HepG2 (cell line): ENCODE measurements around the gene STRBP. TPM values are rescaled to one million over a fixed set of nuclear protein-coding genes. Genes with fewer than 3 reads are reported as not detected.
"Not testable (repeated sequence)": the region's sequence is repeated elsewhere in the genome, so short reads cannot be mapped to it uniquely, and the experiment has no call there.

Source experiments
- ATAC-seq: fragments of 200-7000 bp; cut with Tn5 transposase; 3 replicates; pipeline ENCODE4 v1.9.1; 2020; ENCODE audit warnings: mild to moderate bottlenecking, moderate library complexity
- BruUV-seq: library from RNA; stranded (reverse); fragments of 400-500 nt; replicated peaks from 2 replicates; lab custom pipeline; 2021; lab: Mats Ljungman, UMichigan
- CTCF ChIA-PET: fragments of 300-600 bp; formaldehyde crosslinking; extraction: SDS; loops from one replicate; lab custom pipeline; 2021; ENCODE audit warnings: low total read pairs, inconsistent platforms, low intra/inter-chr PET ratio; lab: Yijun Ruan, JAX
- POLR2A ChIA-PET: fragments of 350-600 bp; sonication (Branson Sonifier 250); formaldehyde crosslinking; loops from one replicate; lab custom pipeline; 2020; ENCODE audit warnings: antibody characterized with exemption, inconsistent platforms; lab: Yijun Ruan, JAX
- DNase-seq: peaks from one replicate; pipeline ENCODE4 v3.0.0-alpha.2; 2015; ENCODE audit warnings: low spot score
- FAIRE-seq: peaks from 3 replicates; lab custom pipeline; 2011; peaks lifted over from hg19 to GRCh38; lab: Jason Lieb, UNC
- H2AFZ ChIP-seq: one replicate; pipeline ENCODE4 v1.6.1; 2011; ENCODE audit warnings: low read length, inconsistent platforms
- H3K27ac ChIP-seq: fragments of 300-600 bp; 3 replicates; pipeline ENCODE4 v1.8.0; 2011; ENCODE audit warnings: mixed run types, mild to moderate bottlenecking, mixed read lengths, low read length, inconsistent platforms; ENCODE audit not compliant: insufficient read depth; ENCODE audit errors: extremely low read length
- H3K27me3 ChIP-seq, 2 experiments: fragments of 200-600 bp in 1 of 2; 2 replicates in 1 of 2; 3 replicates in 1 of 2; pipeline versions ENCODE4 v1.6.0 to v1.8.0; 2011; ENCODE audit warnings: low read length in 2 of 2, mild to moderate bottlenecking in 2 of 2, moderate library complexity in 2 of 2, inconsistent platforms in 1 of 2; ENCODE audit not compliant: insufficient read depth in 2 of 2, control insufficient read depth in 1 of 2
- H3K36me3 ChIP-seq, 2 experiments: fragments of 200-600 bp in 1 of 2; replicated peaks in 1 of 2; 2 replicates in 1 of 2; 3 replicates in 1 of 2; pipeline versions ENCODE4 v1.5.1 to v1.8.0; 2011; ENCODE audit warnings: low read length in 2 of 2, inconsistent platforms in 1 of 2; ENCODE audit not compliant: insufficient read depth in 2 of 2, control insufficient read depth in 1 of 2
- H3K4me1 ChIP-seq: 2 replicates; pipeline ENCODE4 v1.5.1; 2012; ENCODE audit warnings: low read length, inconsistent platforms; ENCODE audit not compliant: insufficient read depth
- H3K4me2 ChIP-seq: 2 replicates; pipeline ENCODE4 v1.6.0; 2011; ENCODE audit warnings: low read depth, low read length, inconsistent platforms
- H3K4me3 ChIP-seq, 3 experiments: fragments of 200-600 bp in 1 of 3; sonication (generic), shearing (Covaris generic) in 1 of 3; replicated peaks in 1 of 3; 2 replicates each; pipeline ENCODE4 v1.5.1; 2011 to 2016; ENCODE audit warnings: low read length in 3 of 3, inconsistent platforms in 2 of 3, low read depth in 2 of 3, mild to moderate bottlenecking in 2 of 3, control low read depth in 1 of 3, mixed read lengths in 1 of 3; ENCODE audit not compliant: insufficient read depth in 1 of 3
- H3K79me2 ChIP-seq: one replicate; pipeline ENCODE4 v1.6.1; 2011; ENCODE audit warnings: low read length, inconsistent platforms; ENCODE audit not compliant: insufficient read depth
- H3K9ac ChIP-seq: 2 replicates; pipeline ENCODE4 v1.6.0; 2011; ENCODE audit warnings: mild to moderate bottlenecking, low read depth, low read length, inconsistent platforms; ENCODE audit not compliant: insufficient read depth
- H3K9me3 ChIP-seq: 2 replicates; pipeline ENCODE4 v1.5.1; 2012; ENCODE audit warnings: mild to moderate bottlenecking, low read length
- H4K20me1 ChIP-seq: 2 replicates; pipeline ENCODE4 v1.6.0; 2011; ENCODE audit warnings: inconsistent platforms, mild to moderate bottlenecking, low read length, moderate library complexity; ENCODE audit not compliant: insufficient read depth
- HINFP ChIP-seq: sonication (generic); formaldehyde crosslinking; IDR thresholded peaks from 2 replicates; pipeline ENCODE4 v1.4.0; 2020; ENCODE audit warnings: low read depth, mild to moderate bottlenecking, missing genetic modification reagents
- HIVEP1 ChIP-seq: sonication (generic); formaldehyde crosslinking; IDR thresholded peaks from 2 replicates; pipeline ENCODE4 v1.4.0; 2020; ENCODE audit warnings: mild to moderate bottlenecking, missing genetic modification reagents
- JUND ChIP-seq: sonication (generic); formaldehyde crosslinking; IDR thresholded peaks from 2 replicates; pipeline ENCODE4 v1.8.0; 2022; ENCODE audit warnings: mild to moderate bottlenecking, missing genetic modification reagents
- RNF2 ChIP-seq: fragments of 450-650 bp; conservative IDR thresholded peaks from 2 replicates; pipeline ENCODE4 v1.6.1; 2016; ENCODE audit warnings: low read depth
- SP2 ChIP-seq: sonication (generic); formaldehyde crosslinking; IDR thresholded peaks from 2 replicates; pipeline ENCODE4 v1.5.1; 2020; ENCODE audit warnings: mild to moderate bottlenecking, missing genetic modification reagents
- ZBTB20 ChIP-seq: sonication (generic); formaldehyde crosslinking; IDR thresholded peaks from 2 replicates; pipeline ENCODE4 v1.8.1; 2023; ENCODE audit warnings: missing genetic modification reagents, low read depth, mild to moderate bottlenecking, borderline replicate concordance
- ZBTB7A ChIP-seq: sonication (generic); formaldehyde crosslinking; IDR thresholded peaks from 2 replicates; pipeline ENCODE4 v1.8.0; 2022; ENCODE audit warnings: mild to moderate bottlenecking, missing genetic modification reagents
- ZFYVE20 ChIP-seq: sonication (generic); formaldehyde crosslinking; IDR thresholded peaks from 2 replicates; pipeline ENCODE4 v1.8.0; 2023; ENCODE audit warnings: low read depth, mild to moderate bottlenecking, moderate library complexity, missing genetic modification reagents, borderline replicate concordance
- ZNF121 ChIP-seq: sonication (generic); formaldehyde crosslinking; IDR thresholded peaks from 2 replicates; pipeline ENCODE4 v1.5.0; 2020; ENCODE audit warnings: mild to moderate bottlenecking, missing genetic modification reagents
- ZNF569 ChIP-seq: sonication (generic); formaldehyde crosslinking; IDR thresholded peaks from 2 replicates; pipeline ENCODE4 v1.5.0; 2020; ENCODE audit warnings: mild to moderate bottlenecking, missing genetic modification reagents, moderate library complexity, borderline replicate concordance
- WGBS: methylation state at CpG from one replicate; pipeline ENCODE4 v1.1.6; 2017; ENCODE audit warnings: low lambda C conversion rate; 5-methylcytosine and 5-hydroxymethylcytosine counted together
- in situ Hi-C: cut with HindIII; loops from 2 replicates; pipeline ENCODE4 v1.10.0; 2017; ENCODE audit warnings: low pct_unique_long_range_greater_than_20kb; ENCODE audit not compliant: extremely low pct_ligation_motif_present
- intact Hi-C: fragments of 100-400 bp; cut with micrococcal nuclease; formaldehyde crosslinking; loops from one replicate; pipeline ENCODE4 v1.10.0; 2022; ENCODE audit not compliant: unreplicated experiment
- polyA plus RNA-seq, 8 experiments: library from polyadenylated mRNA; depleted of rRNA in 3 of 8; stranded (reverse) in 7 of 8; unstranded in 1 of 8; fragments of >200 nt; fragmentation: Illumina TruSeq in 4 of 8; extraction: Trizol in 4 of 8; gene quantifications; 2 replicates each; pipeline versions ENCODE4 v1.2.1 to v1.2.3, GENCODE V29; 2011 to 2016; ENCODE audit warnings: low read depth in 4 of 8, missing spikeins in 1 of 8, mixed read lengths in 1 of 8; ENCODE audit not compliant: insufficient read depth in 1 of 8
- total RNA-seq, 5 experiments: library from RNA; depleted of rRNA; stranded (reverse); fragments of >200 nt; fragmentation: Illumina TruSeq; extraction: Trizol; gene quantifications; 2 replicates each; pipeline ENCODE4 v1.2.3, GENCODE V29; 2016; ENCODE audit warnings: low read depth in 1 of 5
- TF ChIP-seq, protein P1 (sequence below): sonication (generic); formaldehyde crosslinking; IDR thresholded peaks from 2 replicates; pipeline ENCODE4 v1.4.0; 2020; ENCODE audit warnings: missing genetic modification reagents, borderline replicate concordance
- TF ChIP-seq, protein P2 (sequence below): IDR thresholded peaks from 2 replicates; pipeline ENCODE4 v1.6.1; 2016; ENCODE audit warnings: low read depth, control low read depth

Gene STRBP
- total and polyA plus RNA-seq, 2 of the 13 experiments (the other 11 are each of a cell fraction or from before 2014, with no cell fraction given): 14.5 to 38.5 TPM

DNA sequence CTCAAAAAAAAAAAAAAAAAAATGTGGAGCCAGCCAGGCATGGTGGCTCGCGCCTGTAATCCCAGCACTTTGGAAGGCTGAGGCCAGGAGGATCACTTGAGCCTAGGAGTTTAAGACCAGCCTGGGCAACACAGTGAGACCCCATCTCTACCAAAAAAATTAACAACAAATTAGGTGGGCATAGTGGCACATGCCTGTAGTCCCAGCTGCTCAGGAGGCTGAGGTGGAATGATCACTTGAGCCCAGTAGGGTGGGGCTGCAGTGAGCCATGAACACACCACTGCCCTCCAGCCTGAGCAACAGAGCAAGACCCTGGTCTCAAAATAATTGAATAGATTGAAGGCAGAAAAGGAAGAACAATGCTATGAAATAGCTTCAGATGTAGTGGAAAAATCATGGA, 82.4 kb downstream of the STRBP start:
- H2AFZ ChIP-seq, DNase-seq, POLR2A ChIA-PET, ATAC-seq, in situ Hi-C loops, H3K4me1 ChIP-seq, FAIRE-seq, H3K4me2 ChIP-seq, intact Hi-C loops, H3K27ac ChIP-seq, H3K36me3 ChIP-seq, H3K9me3 ChIP-seq, CTCF ChIA-PET, H3K79me2 ChIP-seq, H3K27me3 ChIP-seq, H4K20me1 ChIP-seq, H3K4me3 ChIP-seq, H3K9ac ChIP-seq, BruUV-seq: not testable (repeated sequence)
- peak; percentile 55; the same call in 1 of the 2 replicates for TF ChIP-seq ZNF121 (CRISPR knock-in tag)
- WGBS: 100% methylated on average over 2 of the region's 2 CpGs

GRCh38 chr9:123176949-123177348, 91.4 kb downstream of the STRBP start:
- no TSS peak for BruUV-seq
- H3K4me2 ChIP-seq: no peak overlapping the region
- CTCF ChIA-PET: no interaction called here
- POLR2A ChIA-PET: no interaction called here
- H3K4me1 ChIP-seq: no peaks in the 10 kb centered on the region
- no peak for ATAC-seq
- H3K27ac ChIP-seq: no peak overlapping the region
- intact Hi-C loops: no loop called here
- no peak overlapping the region for H3K4me3 ChIP-seq
- 95% methylated on average over 2 of the region's 2 CpGs for WGBS
- in situ Hi-C loops: no loop called here
- FAIRE-seq: no peak
- peaks cover 2 to 18% of the 10 kb centered on the region in 2 experiments; a peak in 3 of 5 replicates for H3K36me3 ChIP-seq
- H3K79me2 ChIP-seq: no peaks in the 10 kb centered on the region
- no peaks in the 10 kb centered on the region for H3K27me3 ChIP-seq
- no peak overlapping the region for H3K9ac ChIP-seq
- no peaks in the 10 kb centered on the region for H4K20me1 ChIP-seq
- no peaks in the 10 kb centered on the region for H3K9me3 ChIP-seq
- no peak overlapping the region for H2AFZ ChIP-seq
- no peak for DNase-seq
- TF ChIP-seq SP2 (CRISPR knock-in tag): no peak
- no peak for TF ChIP-seq HIVEP1
- TF ChIP-seq ZNF569 (CRISPR knock-in tag): no peak
- no peak for TF ChIP-seq JUND
- no peak for TF ChIP-seq ZBTB20 (CRISPR knock-in tag)
- no peak for TF ChIP-seq RNF2
- TF ChIP-seq, protein P1, sequence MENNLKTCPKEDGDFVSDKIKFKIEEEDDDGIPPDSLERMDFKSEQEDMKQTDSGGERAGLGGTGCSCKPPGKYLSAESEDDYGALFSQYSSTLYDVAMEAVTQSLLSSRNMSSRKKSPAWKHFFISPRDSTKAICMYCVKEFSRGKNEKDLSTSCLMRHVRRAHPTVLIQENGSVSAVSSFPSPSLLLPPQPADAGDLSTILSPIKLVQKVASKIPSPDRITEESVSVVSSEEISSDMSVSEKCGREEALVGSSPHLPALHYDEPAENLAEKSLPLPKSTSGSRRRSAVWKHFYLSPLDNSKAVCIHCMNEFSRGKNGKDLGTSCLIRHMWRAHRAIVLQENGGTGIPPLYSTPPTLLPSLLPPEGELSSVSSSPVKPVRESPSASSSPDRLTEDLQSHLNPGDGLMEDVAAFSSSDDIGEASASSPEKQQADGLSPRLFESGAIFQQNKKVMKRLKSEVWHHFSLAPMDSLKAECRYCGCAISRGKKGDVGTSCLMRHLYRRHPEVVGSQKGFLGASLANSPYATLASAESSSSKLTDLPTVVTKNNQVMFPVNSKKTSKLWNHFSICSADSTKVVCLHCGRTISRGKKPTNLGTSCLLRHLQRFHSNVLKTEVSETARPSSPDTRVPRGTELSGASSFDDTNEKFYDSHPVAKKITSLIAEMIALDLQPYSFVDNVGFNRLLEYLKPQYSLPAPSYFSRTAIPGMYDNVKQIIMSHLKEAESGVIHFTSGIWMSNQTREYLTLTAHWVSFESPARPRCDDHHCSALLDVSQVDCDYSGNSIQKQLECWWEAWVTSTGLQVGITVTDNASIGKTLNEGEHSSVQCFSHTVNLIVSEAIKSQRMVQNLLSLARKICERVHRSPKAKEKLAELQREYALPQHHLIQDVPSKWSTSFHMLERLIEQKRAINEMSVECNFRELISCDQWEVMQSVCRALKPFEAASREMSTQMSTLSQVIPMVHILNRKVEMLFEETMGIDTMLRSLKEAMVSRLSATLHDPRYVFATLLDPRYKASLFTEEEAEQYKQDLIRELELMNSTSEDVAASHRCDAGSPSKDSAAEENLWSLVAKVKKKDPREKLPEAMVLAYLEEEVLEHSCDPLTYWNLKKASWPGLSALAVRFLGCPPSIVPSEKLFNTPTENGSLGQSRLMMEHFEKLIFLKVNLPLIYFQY (CRISPR knock-in tag): no peak
- no peak for TF ChIP-seq ZBTB7A (CRISPR knock-in tag)
- TF ChIP-seq, protein P2, sequence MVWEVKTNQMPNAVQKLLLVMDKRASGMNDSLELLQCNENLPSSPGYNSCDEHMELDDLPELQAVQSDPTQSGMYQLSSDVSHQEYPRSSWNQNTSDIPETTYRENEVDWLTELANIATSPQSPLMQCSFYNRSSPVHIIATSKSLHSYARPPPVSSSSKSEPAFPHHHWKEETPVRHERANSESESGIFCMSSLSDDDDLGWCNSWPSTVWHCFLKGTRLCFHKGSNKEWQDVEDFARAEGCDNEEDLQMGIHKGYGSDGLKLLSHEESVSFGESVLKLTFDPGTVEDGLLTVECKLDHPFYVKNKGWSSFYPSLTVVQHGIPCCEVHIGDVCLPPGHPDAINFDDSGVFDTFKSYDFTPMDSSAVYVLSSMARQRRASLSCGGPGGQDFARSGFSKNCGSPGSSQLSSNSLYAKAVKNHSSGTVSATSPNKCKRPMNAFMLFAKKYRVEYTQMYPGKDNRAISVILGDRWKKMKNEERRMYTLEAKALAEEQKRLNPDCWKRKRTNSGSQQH (CRISPR knock-in tag): no peak
- no peak for TF ChIP-seq HINFP
- no peak for TF ChIP-seq ZFYVE20 (CRISPR knock-in tag)
